Measurements from ENCODE around the gene DRGX. TPM values are rescaled to one million over a fixed set of nuclear protein-coding genes. Genes with fewer than 3 reads are reported as not detected.

The DRGX gene
- polyA plus RNA-seq, 1 donor from 2014 or later: not detected

DNA sequence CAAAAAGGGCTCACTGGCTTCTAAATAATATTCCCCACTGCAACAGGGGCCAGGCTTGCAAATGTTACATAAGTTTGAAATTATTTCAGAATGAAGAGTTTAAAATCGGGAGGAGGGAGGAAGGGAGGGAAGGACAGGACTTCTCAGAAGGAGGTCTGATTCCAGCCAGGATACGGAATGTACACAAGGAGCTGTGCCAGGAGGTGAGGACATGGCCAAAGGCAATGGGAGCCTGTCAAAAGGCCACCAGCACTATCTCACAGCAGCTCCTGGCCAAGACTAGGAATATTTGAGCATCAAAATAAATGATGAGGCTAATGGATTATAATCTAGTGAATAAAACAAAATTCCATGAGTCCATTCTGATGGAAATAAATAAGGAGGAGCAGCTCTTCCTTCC lies 18.6 kb upstream of the DRGX start:
- Histone ChIP-seq H3K9ac (ENCODE audit: low read length) (no peak overlapping the region), H3K79me2 (replicated peaks; ENCODE audit: insufficient read depth, low read length) (no peaks in the 10 kb centered on the region), H2AFZ (ENCODE audit: low read depth, low read length) (no peak overlapping the region), H3K4me3 (ENCODE audit: low read length) (no peak overlapping the region), H4K20me1 (ENCODE audit: insufficient read depth) (no peaks in the 10 kb centered on the region), H3K9me2 (ENCODE audit: insufficient read depth, low read length) (no peaks in the 10 kb centered on the region), H3K9me3 (ENCODE audit: low read length) (no peaks in the 10 kb centered on the region), H3F3A (ENCODE audit: insufficient read depth, low read length, poor library complexity, severe bottlenecking) (no peaks in the 10 kb centered on the region), H3K36me3 (ENCODE audit: insufficient read depth, low read length) (no peaks in the 10 kb centered on the region), H3K27me3 (ENCODE audit: insufficient read depth, low read depth, low read length) (no peaks in the 10 kb centered on the region), H3K4me2 (ENCODE audit: low read length) (no peak overlapping the region), H3K27ac (ENCODE audit: low read length) (no peak overlapping the region)
- no peak for TF ChIP-seq MXI1 (conservative IDR thresholded peaks at IDR 0.05; ENCODE audit: poor library complexity, severe bottlenecking)
- TF ChIP-seq SMC3 (conservative IDR thresholded peaks at IDR 0.05; ENCODE audit: poor library complexity): no peak
- TF ChIP-seq EP300 (conservative IDR thresholded peaks at IDR 0.05; ENCODE audit: poor library complexity, severe bottlenecking): no peak
- TF ChIP-seq, protein P1, sequence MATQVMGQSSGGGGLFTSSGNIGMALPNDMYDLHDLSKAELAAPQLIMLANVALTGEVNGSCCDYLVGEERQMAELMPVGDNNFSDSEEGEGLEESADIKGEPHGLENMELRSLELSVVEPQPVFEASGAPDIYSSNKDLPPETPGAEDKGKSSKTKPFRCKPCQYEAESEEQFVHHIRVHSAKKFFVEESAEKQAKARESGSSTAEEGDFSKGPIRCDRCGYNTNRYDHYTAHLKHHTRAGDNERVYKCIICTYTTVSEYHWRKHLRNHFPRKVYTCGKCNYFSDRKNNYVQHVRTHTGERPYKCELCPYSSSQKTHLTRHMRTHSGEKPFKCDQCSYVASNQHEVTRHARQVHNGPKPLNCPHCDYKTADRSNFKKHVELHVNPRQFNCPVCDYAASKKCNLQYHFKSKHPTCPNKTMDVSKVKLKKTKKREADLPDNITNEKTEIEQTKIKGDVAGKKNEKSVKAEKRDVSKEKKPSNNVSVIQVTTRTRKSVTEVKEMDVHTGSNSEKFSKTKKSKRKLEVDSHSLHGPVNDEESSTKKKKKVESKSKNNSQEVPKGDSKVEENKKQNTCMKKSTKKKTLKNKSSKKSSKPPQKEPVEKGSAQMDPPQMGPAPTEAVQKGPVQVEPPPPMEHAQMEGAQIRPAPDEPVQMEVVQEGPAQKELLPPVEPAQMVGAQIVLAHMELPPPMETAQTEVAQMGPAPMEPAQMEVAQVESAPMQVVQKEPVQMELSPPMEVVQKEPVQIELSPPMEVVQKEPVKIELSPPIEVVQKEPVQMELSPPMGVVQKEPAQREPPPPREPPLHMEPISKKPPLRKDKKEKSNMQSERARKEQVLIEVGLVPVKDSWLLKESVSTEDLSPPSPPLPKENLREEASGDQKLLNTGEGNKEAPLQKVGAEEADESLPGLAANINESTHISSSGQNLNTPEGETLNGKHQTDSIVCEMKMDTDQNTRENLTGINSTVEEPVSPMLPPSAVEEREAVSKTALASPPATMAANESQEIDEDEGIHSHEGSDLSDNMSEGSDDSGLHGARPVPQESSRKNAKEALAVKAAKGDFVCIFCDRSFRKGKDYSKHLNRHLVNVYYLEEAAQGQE (IDR thresholded peaks at IDR 0.05; ENCODE audit: borderline replicate concordance): no peak
- TF ChIP-seq POLR2AphosphoS5 (IDR thresholded peaks at IDR 0.05): no peak
- TF ChIP-seq, protein P2, sequence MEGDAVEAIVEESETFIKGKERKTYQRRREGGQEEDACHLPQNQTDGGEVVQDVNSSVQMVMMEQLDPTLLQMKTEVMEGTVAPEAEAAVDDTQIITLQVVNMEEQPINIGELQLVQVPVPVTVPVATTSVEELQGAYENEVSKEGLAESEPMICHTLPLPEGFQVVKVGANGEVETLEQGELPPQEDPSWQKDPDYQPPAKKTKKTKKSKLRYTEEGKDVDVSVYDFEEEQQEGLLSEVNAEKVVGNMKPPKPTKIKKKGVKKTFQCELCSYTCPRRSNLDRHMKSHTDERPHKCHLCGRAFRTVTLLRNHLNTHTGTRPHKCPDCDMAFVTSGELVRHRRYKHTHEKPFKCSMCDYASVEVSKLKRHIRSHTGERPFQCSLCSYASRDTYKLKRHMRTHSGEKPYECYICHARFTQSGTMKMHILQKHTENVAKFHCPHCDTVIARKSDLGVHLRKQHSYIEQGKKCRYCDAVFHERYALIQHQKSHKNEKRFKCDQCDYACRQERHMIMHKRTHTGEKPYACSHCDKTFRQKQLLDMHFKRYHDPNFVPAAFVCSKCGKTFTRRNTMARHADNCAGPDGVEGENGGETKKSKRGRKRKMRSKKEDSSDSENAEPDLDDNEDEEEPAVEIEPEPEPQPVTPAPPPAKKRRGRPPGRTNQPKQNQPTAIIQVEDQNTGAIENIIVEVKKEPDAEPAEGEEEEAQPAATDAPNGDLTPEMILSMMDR (IDR thresholded peaks at IDR 0.05; ENCODE audit: poor library complexity, severe bottlenecking): no peak
- no peak for TF ChIP-seq TAF1 (IDR thresholded peaks at IDR 0.05; ENCODE audit: low read depth)
- TF ChIP-seq RAD21 (conservative IDR thresholded peaks at IDR 0.05): no peak

DNA sequence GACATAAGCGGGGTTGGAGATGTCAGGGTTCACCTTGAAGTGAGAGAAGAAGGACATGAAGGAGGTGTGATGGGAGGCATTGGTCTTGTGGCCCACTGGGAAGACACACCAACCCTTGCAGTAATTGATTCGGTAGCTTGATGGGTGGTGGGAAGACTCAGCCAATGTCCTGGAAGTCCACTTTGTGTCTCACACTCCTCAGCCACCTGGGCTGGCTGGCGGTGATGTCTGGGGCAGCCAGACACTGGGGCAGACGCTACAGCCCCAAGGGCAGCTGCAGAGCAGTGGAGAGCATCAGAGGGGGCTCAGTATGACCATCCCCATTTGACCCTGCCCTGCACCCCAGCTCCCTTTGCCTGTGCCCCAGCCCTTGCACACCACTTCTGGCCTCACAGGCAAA lies 16.7 kb upstream of the DRGX start:
- H4K20me1 ChIP-seq (ENCODE audit: insufficient read depth): no peaks in the 10 kb centered on the region
- no peak overlapping the region for H3K4me2 ChIP-seq (ENCODE audit: low read length)
- no peaks in the 10 kb centered on the region for H3F3A ChIP-seq (ENCODE audit: insufficient read depth, low read length, poor library complexity, severe bottlenecking)
- H3K79me2 ChIP-seq (replicated peaks; ENCODE audit: insufficient read depth, low read length): no peaks in the 10 kb centered on the region
- no peak overlapping the region for H2AFZ ChIP-seq (ENCODE audit: low read depth, low read length)
- no peaks in the 10 kb centered on the region for H3K9me3 ChIP-seq (ENCODE audit: low read length)
- no peak overlapping the region for H3K4me3 ChIP-seq (ENCODE audit: low read length)
- TF ChIP-seq, protein P2 (IDR thresholded peaks at IDR 0.05; ENCODE audit: poor library complexity, severe bottlenecking): no peak
- TF ChIP-seq, protein P1 (IDR thresholded peaks at IDR 0.05; ENCODE audit: borderline replicate concordance): no peak
- TF ChIP-seq TAF1 (IDR thresholded peaks at IDR 0.05; ENCODE audit: low read depth) (no peak), RAD21 (conservative IDR thresholded peaks at IDR 0.05) (no peak), MXI1 (conservative IDR thresholded peaks at IDR 0.05; ENCODE audit: poor library complexity, severe bottlenecking) (no peak), POLR2AphosphoS5 (IDR thresholded peaks at IDR 0.05) (no peak), EP300 (conservative IDR thresholded peaks at IDR 0.05; ENCODE audit: poor library complexity, severe bottlenecking) (no peak)
- H3K27ac ChIP-seq (ENCODE audit: low read length): no peak overlapping the region
- H3K9me2 ChIP-seq (ENCODE audit: insufficient read depth, low read length): no peaks in the 10 kb centered on the region
- H3K36me3 ChIP-seq (ENCODE audit: insufficient read depth, low read length): no peaks in the 10 kb centered on the region
- no peak overlapping the region for H3K9ac ChIP-seq (ENCODE audit: low read length)
- H3K27me3 ChIP-seq (ENCODE audit: insufficient read depth, low read depth, low read length): no peaks in the 10 kb centered on the region
